ENCODE measurements around the gene PIP4P1. TPM values are rescaled to one million over a fixed set of nuclear protein-coding genes. Genes with fewer than 3 reads are reported as not detected.

PIP4P1 gene
- total and polyA plus RNA-seq, 9 of the 15 experiments (the other 6 are each of a cell fraction or from before 2014, with no cell fraction given), result 5.3 to 20.9 (median 10.7) TPM

DNA sequence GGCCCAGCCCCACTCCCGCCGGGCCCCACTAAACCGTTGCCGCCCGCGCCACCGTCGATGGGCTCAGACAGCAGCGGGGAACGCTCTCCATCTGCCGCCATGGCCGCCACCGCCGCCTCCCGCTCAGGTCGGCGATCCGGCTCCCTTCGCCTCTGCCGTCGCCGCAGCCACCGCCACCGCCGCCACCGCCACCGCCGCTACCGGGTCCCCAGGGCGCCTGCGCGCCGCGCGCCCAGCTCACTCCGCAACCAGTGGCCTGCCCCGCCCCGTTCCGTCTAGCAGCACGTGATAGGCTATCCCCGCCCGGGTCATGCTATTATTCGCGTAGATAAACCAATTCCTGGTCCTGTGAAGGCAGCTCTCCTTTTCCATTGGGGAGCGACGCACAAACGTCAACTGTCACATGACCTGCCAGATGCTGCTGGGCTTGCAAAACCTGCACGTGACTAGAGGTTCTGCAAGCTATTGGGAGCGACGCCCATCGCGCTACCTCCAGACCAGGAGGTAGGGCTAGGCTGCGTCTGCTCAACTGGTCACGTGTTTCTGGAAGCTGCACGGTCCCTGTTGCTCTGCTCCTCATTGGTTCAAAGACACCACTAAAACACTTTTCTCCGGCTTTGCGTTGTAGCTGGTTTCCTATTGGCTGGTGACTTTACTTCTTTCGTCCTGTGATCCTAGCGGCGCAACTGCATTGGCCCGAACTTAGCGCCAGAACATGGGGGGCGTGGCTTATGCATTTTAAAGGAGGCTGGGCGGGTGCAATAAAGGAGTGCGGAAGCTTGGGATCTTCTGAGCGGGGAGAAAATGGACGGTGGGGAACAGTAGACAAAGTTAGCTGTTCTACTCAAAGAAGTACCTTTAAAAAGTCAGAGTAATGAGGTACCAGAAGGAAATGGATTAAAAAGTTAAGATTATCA lies at the start of gene PIP4P1 (continued):
- TF ChIP-seq, protein P1, sequence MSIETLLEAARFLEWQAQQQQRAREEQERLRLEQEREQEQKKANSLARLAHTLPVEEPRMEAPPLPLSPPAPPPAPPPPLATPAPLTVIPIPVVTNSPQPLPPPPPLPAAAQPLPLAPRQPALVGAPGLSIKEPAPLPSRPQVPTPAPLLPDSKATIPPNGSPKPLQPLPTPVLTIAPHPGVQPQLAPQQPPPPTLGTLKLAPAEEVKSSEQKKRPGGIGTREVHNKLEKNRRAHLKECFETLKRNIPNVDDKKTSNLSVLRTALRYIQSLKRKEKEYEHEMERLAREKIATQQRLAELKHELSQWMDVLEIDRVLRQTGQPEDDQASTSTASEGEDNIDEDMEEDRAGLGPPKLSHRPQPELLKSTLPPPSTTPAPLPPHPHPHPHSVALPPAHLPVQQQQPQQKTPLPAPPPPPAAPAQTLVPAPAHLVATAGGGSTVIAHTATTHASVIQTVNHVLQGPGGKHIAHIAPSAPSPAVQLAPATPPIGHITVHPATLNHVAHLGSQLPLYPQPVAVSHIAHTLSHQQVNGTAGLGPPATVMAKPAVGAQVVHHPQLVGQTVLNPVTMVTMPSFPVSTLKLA (conservative IDR thresholded peaks at IDR 0.05), result peak; percentile 97
- TF ChIP-seq YY1 (IDR thresholded peaks at IDR 0.05; ENCODE audit: borderline replicate concordance in 1 of 3, control insufficient read depth in 1 of 3, extremely low read depth in 1 of 3, insufficient read depth in 3 of 3, insufficient read length in 1 of 3, insufficient replicate concordance in 2 of 3, low read depth in 1 of 3, low read length in 2 of 3) (peak in 2 of 3 experiments; percentile 17 to 83), KLF6 (CRISPR knock-in tag; IDR thresholded peaks at IDR 0.05; ENCODE audit: borderline replicate concordance) (0 out of 2 replicates have a peak, but pooled peaks have one; percentile 42), RFX5 (IDR thresholded peaks at IDR 0.05; ENCODE audit: low read depth, low read length) (0 out of 2 replicates have a peak, but pooled peaks have one; percentile 40)
- TF ChIP-seq, protein P2, sequence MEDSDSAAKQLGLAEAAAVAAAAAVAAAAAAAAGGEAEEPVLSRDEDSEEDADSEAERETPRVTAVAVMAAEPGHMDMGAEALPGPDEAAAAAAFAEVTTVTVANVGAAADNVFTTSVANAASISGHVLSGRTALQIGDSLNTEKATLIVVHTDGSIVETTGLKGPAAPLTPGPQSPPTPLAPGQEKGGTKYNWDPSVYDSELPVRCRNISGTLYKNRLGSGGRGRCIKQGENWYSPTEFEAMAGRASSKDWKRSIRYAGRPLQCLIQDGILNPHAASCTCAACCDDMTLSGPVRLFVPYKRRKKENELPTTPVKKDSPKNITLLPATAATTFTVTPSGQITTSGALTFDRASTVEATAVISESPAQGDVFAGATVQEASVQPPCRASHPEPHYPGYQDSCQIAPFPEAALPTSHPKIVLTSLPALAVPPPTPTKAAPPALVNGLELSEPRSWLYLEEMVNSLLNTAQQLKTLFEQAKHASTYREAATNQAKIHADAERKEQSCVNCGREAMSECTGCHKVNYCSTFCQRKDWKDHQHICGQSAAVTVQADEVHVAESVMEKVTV (CRISPR knock-in tag; IDR thresholded peaks at IDR 0.05), result no peak
- TF ChIP-seq, protein P3, sequence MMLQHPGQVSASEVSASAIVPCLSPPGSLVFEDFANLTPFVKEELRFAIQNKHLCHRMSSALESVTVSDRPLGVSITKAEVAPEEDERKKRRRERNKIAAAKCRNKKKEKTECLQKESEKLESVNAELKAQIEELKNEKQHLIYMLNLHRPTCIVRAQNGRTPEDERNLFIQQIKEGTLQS (IDR thresholded peaks at IDR 0.05), result peak; percentile 63
- TF ChIP-seq, protein P3 (CRISPR knock-in tag; conservative IDR thresholded peaks at IDR 0.05), result no peak; the same call in 1 of the 2 replicates
- TF ChIP-seq, protein P4, sequence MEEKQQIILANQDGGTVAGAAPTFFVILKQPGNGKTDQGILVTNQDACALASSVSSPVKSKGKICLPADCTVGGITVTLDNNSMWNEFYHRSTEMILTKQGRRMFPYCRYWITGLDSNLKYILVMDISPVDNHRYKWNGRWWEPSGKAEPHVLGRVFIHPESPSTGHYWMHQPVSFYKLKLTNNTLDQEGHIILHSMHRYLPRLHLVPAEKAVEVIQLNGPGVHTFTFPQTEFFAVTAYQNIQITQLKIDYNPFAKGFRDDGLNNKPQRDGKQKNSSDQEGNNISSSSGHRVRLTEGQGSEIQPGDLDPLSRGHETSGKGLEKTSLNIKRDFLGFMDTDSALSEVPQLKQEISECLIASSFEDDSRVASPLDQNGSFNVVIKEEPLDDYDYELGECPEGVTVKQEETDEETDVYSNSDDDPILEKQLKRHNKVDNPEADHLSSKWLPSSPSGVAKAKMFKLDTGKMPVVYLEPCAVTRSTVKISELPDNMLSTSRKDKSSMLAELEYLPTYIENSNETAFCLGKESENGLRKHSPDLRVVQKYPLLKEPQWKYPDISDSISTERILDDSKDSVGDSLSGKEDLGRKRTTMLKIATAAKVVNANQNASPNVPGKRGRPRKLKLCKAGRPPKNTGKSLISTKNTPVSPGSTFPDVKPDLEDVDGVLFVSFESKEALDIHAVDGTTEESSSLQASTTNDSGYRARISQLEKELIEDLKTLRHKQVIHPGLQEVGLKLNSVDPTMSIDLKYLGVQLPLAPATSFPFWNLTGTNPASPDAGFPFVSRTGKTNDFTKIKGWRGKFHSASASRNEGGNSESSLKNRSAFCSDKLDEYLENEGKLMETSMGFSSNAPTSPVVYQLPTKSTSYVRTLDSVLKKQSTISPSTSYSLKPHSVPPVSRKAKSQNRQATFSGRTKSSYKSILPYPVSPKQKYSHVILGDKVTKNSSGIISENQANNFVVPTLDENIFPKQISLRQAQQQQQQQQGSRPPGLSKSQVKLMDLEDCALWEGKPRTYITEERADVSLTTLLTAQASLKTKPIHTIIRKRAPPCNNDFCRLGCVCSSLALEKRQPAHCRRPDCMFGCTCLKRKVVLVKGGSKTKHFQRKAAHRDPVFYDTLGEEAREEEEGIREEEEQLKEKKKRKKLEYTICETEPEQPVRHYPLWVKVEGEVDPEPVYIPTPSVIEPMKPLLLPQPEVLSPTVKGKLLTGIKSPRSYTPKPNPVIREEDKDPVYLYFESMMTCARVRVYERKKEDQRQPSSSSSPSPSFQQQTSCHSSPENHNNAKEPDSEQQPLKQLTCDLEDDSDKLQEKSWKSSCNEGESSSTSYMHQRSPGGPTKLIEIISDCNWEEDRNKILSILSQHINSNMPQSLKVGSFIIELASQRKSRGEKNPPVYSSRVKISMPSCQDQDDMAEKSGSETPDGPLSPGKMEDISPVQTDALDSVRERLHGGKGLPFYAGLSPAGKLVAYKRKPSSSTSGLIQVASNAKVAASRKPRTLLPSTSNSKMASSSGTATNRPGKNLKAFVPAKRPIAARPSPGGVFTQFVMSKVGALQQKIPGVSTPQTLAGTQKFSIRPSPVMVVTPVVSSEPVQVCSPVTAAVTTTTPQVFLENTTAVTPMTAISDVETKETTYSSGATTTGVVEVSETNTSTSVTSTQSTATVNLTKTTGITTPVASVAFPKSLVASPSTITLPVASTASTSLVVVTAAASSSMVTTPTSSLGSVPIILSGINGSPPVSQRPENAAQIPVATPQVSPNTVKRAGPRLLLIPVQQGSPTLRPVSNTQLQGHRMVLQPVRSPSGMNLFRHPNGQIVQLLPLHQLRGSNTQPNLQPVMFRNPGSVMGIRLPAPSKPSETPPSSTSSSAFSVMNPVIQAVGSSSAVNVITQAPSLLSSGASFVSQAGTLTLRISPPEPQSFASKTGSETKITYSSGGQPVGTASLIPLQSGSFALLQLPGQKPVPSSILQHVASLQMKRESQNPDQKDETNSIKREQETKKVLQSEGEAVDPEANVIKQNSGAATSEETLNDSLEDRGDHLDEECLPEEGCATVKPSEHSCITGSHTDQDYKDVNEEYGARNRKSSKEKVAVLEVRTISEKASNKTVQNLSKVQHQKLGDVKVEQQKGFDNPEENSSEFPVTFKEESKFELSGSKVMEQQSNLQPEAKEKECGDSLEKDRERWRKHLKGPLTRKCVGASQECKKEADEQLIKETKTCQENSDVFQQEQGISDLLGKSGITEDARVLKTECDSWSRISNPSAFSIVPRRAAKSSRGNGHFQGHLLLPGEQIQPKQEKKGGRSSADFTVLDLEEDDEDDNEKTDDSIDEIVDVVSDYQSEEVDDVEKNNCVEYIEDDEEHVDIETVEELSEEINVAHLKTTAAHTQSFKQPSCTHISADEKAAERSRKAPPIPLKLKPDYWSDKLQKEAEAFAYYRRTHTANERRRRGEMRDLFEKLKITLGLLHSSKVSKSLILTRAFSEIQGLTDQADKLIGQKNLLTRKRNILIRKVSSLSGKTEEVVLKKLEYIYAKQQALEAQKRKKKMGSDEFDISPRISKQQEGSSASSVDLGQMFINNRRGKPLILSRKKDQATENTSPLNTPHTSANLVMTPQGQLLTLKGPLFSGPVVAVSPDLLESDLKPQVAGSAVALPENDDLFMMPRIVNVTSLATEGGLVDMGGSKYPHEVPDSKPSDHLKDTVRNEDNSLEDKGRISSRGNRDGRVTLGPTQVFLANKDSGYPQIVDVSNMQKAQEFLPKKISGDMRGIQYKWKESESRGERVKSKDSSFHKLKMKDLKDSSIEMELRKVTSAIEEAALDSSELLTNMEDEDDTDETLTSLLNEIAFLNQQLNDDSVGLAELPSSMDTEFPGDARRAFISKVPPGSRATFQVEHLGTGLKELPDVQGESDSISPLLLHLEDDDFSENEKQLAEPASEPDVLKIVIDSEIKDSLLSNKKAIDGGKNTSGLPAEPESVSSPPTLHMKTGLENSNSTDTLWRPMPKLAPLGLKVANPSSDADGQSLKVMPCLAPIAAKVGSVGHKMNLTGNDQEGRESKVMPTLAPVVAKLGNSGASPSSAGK (IDR thresholded peaks at IDR 0.05), result peak; percentile 97
